ENCODE measurements around the gene AUTS2.
A peak's percentile ranks its signal among the peaks of the same experiment; 100 is the strongest.

Gene AUTS2

DNA sequence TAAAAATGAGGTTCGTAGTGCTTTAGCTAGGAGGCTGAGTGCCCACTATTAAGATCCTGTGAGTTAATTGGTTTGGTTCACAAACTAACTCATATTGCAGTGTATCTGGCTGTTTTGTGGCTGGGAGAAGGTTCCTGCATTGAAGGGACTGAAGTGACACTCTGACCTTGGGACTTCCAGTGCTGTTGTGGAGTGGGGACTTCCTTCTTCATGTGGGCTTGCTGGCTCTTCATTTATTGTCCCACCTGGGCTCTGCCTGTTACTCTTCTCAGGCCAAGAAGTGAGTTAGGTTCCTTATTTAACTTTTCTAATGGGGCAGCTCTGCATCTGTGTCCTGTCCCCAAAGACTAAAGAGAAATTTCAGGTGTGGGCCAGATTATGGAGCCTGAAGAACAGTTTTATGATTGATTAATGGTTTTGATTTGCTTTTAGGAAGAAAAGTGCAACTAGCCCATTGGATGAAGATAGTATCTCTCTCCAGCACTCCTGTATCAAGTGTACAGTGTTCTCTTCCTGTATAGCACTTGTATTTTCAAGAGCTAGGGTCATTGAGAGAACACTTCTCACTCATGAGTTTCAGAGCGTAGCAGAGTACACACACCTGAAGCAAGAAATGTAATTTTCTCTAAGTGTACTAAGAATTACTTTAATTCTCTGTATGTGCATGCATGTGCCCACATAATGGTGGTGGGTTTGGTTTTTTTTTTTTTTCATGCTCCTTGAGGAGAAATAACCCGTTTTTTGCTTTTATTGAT is 54.8 kb downstream of the AUTS2 start:
- H3K4me3 ChIP-seq: no peak overlapping the region
- no peak overlapping the region for H3K27ac ChIP-seq

DNA sequence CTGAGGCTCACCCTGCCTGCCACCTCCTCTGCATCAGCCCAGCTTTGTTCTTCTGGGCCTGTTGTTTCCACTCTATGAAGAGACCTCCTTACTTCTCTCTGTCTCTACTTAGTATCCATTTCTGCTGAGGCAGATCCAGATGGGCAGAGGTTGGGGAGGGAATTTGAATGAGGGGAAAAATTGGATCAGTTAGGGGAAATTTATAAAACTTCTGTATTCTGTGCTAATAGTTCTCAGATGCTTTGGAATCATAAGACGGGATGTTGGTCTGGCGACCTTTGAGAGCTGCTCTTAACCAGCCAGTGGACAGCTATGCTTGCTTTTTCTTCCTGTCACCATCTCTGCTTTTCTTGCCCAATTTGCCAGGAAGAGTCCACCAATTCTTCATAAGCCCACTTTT is 55.5 kb downstream of the AUTS2 start:
- Histone ChIP-seq H3K4me3 (no peak overlapping the region), H3K27ac (peak overlapping the region in 8 of 21 experiments; percentile 12 to 50 (median 32))

DNA sequence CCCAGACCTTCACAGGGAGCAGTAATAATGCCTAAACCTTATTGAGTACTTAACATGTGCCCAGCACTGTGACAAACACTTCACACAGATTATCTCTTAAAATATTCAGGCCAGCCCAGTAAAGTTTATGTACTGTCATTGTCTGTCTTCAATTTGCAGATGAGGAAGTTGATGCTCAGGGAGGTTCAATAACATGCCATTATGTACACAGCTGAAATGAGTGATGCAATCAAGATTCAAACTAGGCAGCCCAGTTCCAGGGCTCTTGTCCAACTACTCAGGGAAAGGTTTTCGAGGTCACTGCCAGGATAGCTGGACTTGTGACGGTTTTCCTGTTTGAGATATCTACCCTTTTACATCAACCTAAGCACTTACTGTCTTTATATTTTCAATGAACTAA is 56.1 kb downstream of the AUTS2 start:
- H3K27ac ChIP-seq: peak overlapping the region in 8 of 21 experiments; percentile 0 to 44 (median 22)
- H3K4me3 ChIP-seq: no peak overlapping the region

DNA sequence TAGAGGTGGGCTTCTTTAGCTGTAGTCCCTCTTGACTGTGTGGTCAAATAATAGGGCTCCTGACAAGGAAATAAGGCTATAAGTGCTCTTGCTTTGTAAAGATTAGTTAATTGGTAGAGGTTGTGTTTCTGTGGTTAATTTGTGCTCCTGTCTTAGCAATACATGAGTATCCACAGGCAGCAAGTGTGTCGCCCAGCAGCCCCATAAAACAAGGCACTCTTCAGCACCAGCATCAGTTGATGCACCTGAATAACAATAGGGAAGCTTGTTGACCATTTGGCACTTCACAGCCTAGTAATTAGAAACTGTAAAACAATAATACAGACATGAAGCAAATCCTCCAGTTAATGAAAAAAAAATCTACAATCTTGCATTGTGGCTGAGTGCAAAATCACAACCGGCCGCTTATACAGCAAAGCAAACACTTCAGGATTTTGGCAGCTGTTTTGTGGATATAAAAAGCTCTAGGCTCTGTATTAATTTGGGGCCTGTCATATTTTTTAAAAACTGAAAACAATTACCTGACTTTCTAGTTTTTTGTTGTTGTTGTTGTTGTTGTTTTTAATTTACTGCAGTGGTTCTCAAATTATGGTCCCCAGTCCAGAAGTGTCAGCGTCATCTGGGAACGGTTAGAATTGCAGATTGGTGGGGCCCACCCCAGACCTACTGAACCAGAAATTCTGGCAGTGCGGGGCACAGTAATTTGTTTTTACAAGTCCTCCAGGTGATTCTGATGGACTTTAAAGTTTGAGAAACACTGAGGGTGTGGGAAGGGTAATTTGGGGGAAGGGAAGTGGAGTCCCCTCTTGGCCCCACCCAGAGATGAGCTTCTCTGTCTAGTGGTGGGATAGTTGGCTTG is 56.8 kb downstream of the AUTS2 start:
- Histone ChIP-seq H3K4me3 (no peak overlapping the region), H3K27ac (peak overlapping the region in 4 of 21 experiments; percentile 0 to 34 (median 16))

DNA sequence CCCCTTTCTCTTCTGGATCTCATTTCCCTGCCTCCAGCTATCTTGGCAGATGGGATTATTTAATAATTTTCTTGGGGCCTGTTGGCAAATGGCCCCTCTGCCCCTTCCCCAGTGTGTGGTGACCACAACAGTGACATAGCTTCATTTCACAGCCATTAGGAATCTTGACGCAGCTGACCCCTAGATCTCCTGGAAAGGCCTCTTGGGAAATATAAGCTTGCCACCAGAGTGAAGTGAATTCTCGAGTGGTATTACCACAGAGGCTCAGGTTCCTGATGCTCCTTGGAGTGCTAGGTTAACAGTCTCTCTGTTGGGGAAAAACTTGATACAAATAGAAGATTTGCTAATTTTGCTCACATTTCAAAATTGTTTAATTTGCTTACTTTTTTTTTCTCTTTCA is 57.8 kb downstream of the AUTS2 start:
- no peak overlapping the region for H3K4me3 ChIP-seq
- H3K27ac ChIP-seq: peak overlapping the region in 1 of 21 experiments; percentile 14

DNA sequence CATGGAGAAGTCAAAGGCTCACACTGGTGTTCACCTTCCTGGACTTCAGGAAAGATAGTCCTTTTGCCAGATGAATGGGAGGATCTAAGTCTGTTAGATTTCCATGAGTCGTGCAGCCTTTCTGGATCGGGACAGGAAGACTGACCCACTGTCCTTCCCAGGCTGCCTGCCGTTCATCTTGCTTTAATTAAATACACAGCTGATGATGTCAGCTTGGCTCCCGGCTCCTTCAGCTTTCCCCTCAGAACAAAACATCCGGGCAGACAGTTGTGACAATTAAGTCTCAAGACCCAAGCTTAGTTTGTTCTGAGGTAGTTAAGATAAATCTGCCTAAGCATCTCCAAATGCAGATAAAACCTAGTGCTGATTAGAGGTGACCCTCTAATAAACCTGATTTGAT is 58.6 kb downstream of the AUTS2 start:
- Histone ChIP-seq H3K4me3 (no peak overlapping the region), H3K27ac (peak overlapping the region in 3 of 21 experiments; percentile 8 to 52 (median 13))

DNA sequence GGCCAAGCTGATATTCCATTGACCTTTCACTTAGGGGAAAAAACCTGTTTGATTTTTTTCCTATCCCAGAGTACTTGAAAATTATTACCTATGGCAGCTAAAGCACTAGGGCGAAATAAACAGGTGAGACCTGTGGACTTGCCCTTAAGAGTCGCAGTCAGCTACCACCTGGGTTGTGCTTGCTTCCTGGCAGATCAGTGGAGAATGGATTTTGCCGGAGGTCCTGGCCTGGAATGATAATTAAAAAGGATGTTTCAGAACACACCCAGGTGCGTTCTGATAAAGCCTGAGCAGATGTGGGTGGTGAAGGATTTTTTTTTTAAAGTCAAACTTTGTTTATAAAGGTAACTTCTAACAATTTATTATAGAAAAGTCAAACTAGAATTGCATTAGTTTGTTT is 59.1 kb downstream of the AUTS2 start:
- H3K4me3 ChIP-seq: no peak overlapping the region
- peak overlapping the region in 2 of 21 experiments; percentile 8 to 52 for H3K27ac ChIP-seq

DNA sequence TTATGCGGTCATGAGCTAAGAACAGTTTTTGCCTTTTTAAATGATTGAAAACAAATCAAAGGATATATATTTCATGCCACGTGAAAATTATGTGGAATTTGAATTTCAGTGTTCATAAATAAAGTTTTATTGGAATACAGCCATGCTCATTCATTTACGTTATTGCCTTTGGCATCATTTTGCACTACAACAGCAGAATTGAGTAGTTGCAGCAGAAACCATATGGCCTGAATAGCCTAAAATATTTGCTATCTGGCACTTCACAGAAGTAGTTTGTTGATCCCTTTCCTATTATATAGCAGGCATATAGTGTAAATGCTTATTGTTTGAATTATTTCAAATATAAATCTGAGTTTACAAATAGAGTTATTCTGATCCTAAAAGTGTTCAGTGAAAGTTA is 59.7 kb downstream of the AUTS2 start:
- Histone ChIP-seq H3K4me3 (no peak overlapping the region), H3K27ac (no peak overlapping the region)

DNA sequence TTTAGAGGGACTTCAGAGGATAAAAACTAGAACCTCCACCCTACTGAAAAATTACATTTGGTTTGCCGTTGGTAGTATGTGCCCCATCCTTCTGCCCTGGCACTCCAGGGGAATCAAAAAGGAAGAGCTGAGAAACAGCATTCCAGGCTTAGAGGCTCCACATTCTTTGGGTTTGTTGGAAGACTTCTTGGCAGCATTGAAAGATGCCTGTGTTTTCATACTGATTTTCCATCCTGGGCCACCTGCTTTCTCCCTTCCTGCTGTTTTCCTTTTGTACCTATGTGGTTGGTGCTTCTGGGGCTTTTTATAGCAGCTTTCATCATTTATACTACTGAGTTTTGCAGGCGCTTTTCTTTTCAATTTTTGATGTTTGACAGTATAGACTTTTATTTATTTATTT is 61.7 kb downstream of the AUTS2 start:
- H3K4me3 ChIP-seq: no peak overlapping the region

DNA sequence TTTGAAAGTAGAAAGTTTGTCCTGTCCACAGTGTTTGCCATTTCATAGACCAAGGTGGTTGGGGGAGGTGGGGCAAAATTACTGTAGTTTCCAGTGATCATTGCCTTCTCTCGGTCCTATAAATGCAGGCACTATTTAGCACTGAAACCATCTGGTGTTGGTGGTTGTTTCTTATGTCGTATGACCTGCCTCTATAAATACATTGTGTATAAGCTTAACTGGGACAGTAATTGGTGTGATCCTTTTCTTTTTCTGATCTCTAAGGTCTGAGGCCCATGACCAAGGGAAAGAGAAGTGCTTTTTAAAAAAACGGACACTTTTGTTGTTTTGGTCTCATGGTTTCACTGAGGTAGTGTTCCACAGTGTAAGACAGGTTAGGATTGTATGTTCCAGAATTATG is 63.1 kb downstream of the AUTS2 start:
- no peak overlapping the region for H3K4me3 ChIP-seq
- H3K27ac ChIP-seq: no peak overlapping the region

More for the DNA sequence above, 61.7 kb downstream of the AUTS2 start:
- no peak overlapping the region for H3K27ac ChIP-seq

DNA sequence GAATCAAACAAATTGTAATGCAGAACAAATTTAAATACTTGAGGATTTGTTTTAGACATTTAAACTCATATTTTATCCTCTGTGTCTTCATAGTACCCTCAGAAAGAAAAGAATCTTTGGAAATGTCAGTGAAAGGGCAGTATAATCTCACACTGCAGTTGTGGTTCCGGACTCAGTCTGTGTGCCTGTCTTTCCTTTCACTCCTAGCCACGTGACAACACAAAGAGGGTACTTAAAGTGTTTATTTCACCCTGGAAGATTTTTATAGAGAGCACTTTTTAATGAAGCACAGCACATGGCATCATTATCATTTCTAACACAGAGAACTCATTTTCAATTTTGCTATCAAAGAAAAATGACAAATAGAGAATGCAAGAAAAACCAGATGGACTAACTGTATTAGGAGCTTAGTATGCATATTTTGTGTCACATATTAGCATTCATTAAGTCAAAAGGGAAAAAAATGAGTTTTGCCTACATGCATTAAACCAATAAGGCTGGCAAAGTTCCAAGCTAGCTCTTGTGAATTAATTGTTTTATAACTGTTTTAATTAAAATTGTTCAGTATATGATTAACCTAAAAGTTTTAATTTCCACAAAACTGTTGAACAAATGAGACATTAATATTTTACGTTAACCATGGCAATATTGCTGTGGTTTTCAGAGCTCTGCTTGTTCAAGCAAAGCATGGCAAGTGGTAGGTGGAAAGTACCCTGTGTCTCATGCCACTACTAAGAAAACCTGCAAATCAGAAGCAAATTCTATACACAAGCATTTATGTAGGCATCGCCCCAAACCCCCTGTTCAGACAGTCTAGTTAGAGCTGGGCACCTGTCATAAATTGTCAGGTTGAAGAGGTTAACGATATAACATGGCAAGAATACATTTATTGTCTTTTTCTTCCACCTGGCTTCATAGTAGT is 65.9 kb downstream of the AUTS2 start:
- Histone ChIP-seq H3K4me3 (no peak overlapping the region), H3K27ac (no peak overlapping the region)

DNA sequence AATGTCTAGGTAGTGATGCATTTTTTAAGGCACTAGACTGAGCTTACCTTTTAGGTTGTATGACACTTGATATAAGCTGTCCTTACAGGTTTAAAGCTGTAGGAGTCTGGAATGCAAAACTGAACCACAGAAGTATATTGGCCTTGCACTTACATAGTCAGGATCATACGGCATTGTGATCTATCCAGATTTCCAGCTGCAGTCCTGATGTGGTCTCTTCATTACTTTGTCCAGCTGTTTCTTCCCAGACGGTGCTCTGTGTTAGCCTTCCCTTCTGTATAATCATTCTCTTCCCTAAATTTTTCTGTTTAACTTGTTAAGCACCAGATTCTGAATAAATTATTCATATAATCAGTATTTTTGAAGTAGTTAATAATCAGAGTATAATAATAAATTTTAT is 67.1 kb downstream of the AUTS2 start:
- no peak overlapping the region for H3K4me3 ChIP-seq
- H3K27ac ChIP-seq: no peak overlapping the region

DNA sequence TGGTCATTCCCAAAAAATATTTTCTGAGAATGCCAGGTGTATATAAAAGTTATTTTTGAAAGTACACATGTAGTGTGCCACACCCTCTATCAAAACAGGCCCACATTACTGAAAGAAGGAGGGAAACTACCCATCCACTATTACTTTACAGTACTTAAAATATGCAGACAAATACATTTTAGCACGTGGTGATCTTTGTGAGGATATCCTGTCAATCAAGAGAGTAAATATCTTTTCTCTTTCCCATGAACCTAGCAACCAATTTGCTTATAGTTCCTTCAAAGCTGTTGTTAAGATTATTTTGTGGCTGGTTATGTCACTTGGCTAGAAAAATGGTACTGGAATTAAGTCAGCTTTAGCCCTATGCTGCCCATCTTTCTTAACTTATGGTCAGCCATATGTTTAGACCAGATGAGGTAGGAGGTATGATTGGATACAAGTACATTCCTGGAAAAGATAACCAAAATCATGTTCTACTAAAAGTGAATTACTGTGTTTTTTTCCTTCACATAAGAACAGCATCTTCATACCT is 70.1 kb downstream of the AUTS2 start:
- Histone ChIP-seq H3K27ac (no peak overlapping the region), H3K4me3 (no peak overlapping the region)

DNA sequence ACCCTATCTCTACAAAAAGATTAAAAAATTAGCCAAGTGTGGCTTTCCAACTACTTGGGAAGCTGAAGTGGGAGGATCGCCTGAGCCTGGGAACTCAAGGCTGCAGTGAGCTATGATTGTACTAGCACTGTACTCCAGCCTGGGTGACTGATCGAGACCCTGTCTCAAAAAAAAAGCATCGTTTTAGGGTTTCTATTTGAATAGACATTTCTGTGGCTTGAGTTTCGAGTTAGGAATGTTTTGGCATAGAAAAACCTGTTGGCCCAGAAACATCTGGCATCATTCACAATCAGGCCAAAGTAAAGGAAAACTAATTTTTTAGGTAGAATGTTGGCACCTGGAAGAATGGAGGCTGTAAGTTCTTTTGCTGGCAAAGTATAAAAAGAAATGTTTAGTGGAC is 72.4 kb downstream of the AUTS2 start:
- Histone ChIP-seq H3K4me3 (no peak overlapping the region), H3K27ac (no peak overlapping the region)

DNA sequence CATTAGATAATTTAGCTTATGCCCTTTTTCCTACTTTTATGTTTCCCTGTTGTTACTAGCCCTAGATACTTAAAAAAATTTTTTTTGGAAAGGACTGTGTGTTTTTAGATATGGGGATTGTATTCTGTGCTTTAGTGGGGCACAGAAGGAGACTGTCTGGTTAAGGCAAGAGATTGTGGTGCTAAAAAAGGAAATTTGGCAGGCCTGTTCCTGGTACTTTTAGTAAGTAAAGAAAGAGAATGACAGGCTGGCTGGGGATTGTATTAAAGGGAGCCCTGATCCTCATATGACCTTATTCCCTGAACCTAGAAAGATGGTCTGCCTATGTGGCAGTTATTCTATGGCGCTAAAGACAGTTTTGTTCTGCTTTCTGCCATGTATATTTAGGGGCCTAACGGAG is 74.8 kb downstream of the AUTS2 start:
- H3K4me3 ChIP-seq: no peak overlapping the region
- H3K27ac ChIP-seq: no peak overlapping the region

DNA sequence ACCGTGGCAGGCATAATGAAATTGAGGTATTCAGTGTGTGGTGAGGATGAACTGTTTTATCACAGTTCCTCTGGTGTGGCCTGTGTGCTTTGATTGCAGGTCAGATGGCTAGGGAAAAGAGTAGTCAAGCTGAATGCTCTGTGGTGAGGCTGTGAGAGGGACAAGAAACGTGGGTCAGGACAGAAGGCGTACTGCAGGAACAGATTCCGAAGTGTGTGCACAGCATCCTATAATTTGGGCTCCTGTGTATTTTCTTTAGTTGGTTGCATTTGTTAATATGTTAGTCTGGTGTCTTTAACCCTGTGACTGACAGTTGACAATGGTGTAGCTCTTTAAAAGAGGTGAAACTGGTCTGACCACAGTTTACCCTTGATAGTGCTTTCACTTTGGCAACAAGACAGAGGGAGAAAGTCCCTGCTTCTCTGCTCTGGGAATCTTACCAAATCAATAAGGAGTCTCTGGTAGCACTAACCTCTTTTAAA is 76.5 kb downstream of the AUTS2 start:
- Histone ChIP-seq H3K27ac (no peak overlapping the region), H3K4me3 (no peak overlapping the region)

DNA sequence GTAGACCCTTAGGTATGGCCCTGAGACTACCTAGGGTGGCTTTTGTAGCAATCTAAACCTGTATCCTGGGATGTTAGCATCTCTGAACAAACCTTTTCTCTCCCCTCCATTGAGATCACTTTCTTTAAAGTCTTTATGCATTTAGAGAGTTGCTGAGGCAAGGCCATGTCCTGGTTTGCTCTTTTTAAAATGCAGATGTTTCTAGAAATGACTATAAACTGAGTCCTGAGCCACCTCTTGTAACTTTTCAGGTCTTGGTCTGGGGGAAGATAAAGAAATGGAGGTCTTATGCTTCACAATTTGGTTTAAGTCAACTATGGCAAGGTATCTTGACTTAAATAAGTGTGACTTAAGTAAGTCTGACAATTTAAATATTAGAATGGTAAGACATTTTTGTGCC is 78.0 kb downstream of the AUTS2 start:
- H3K4me3 ChIP-seq: no peak overlapping the region
- no peak overlapping the region for H3K27ac ChIP-seq

DNA sequence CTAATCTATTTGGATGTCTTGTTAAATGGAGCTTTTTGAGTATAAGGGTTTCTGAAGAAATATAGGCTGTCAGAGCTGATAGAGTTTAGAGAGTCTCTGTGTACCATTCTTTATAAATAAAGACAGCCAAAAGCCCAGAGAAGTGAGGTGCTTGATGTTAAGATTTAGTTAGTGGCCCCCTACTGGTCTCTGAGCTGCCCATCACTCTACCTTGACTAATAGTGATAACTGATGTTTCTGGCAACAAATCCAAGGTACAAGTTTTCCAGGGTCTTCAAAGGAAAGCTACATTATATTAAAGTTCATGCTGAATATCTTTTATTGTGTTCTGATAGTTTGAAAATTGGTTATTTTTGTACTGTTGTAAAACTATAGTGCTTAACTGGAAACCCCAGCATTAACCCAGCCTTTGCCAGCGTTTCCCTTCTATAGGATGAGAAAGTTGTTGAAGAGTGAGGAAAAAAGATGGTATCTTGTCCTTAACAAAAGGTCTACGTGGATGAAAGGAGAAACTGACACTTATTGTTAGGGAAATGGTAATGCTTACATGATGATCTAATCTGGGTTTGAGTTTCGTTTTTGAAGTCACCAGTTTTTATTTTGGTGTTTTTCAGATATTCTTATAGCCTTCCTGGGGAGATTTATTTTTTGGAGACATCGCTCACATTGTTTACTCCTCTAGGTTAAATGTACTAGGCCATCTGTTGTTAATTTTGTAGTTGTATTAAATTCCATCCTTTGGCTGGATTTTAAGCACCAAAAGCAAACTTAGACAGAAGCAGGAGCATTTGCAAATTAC is 79.0 kb downstream of the AUTS2 start:
- H3K27ac ChIP-seq: peak overlapping the region in 7 of 21 experiments; percentile 1 to 48 (median 26)
- H3K4me3 ChIP-seq: no peak overlapping the region
